Peyer's patch (tissue), 4 donors: ENCODE measurements around the gene MYOZ2.

Experiments
- CTCF ChIP-seq, 6 experiments: fragments of 450-650 bp in 4 of 6; fragments of 200-600 bp in 2 of 6; sonication (generic) in 1 of 6; IDR thresholded peaks; one replicate each; pipeline ENCODE4 v1.5.1; 2017 to 2019; ENCODE audit warnings: antibody characterized with exemption in 6 of 6, mild to moderate bottlenecking in 3 of 6, moderate library complexity in 1 of 6
- POLR2A ChIP-seq, 2 donors: fragments of 450-650 bp; IDR thresholded peaks; one replicate each; pipeline ENCODE4 v1.5.1; 2017; ENCODE audit warnings: antibody characterized with exemption in 2 of 2, mild to moderate bottlenecking in 2 of 2, moderate library complexity in 2 of 2

- TF ChIP-seq CTCF (IDR thresholded peaks at IDR 0.05), result no peak
- TF ChIP-seq POLR2A (IDR thresholded peaks at IDR 0.05), result no peak
These were observed 38.2 kb upstream of the MYOZ2 start for GRCh38 chr4:119097282-119097900.
